HG03135 (cell line): ENCODE measurements around the gene RINL.
"Not testable (repeated sequence)": the region's sequence is repeated elsewhere in the genome, so short reads cannot be mapped to it uniquely, and the experiment has no call there.

Experiments
- ATAC-seq: cut with Tn5 transposase; IDR thresholded peaks from one replicate; pipeline ENCODE4 v1.9.1; 2021; ENCODE audit warnings: mild to moderate bottlenecking, moderate library complexity; ENCODE audit not compliant: unreplicated experiment

Gene RINL

DNA sequence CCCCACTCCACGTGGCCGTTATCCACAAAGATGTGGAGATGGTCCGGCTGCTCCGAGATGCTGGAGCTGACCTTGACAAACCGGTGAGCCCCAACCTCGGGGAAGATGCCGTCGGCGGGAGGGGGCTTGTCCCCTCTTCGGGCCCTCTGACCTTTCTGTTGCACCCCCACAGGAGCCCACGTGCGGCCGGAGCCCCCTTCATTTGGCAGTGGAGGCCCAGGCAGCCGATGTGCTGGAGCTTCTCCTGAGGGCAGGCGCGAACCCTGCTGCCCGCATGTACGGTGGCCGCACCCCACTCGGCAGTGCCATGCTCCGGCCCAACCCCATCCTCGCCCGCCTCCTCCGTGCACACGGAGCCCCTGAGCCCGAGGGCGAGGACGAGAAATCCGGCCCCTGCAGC is 29.2 kb upstream of the RINL start:
- ATAC-seq: no peak

DNA sequence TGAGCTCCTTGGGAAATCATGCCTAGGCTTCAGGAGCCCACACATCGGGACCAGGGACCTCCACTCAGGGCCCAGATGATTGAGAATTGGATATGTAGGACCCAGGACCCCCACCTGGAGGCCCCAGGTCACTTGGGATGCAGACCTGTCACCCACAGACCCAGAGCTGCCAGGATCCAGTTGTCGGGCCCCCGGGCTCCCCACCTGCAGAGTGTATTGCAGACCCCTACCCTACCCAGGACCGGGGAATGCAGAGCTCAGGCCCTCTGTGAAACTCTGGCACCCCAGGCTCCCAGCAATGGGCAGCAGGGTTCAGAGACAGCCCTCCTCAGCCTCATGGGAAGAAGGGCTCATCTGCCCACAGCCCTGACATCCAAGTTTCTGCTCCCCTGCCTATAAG is 27.5 kb upstream of the RINL start:
- no peak for ATAC-seq

DNA sequence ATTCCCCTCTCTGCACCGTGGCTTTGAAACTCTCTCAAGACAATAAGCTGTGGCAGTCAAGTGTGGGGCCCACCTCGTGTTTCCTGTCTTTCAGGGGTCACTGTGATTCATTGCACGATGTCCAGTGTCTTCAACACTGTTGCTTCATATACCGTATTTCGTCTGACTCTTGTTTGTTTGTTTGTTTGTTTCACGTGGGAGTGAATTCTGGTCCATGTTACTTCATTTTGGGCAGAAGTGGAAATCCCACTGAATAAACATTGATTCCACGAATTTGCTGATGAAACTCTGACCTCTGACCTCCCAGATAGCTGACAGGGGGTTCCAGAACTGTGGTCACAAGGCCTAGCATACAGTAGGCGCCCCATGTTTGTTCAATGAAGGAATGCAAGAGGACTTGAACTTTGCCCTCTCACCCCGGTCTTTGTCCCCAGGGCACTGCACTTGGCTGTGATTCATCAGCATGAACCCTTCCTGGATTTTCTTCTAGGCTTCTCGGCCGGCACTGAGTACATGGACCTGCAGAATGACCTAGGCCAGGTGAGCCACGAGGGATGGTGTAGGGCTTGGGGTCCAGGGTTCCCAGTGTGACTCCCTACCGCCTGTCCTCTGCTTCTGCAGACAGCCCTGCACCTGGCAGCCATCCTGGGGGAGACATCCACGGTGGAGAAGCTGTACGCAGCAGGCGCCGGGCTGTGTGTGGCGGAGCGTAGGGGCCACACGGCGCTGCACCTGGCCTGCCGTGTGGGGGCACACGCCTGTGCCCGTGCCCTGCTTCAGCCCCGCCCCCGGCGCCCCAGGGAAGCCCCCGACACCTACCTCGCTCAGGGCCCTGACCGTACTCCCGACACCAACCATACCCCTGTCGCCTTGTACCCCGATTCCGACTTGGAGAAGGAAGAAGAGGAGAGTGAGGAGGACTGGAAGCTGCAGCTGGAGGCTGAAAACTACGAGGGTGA is 26.8 kb upstream of the RINL start:
- no peak for ATAC-seq

GRCh38 chr19:38901683-38902082 is 23.6 kb upstream of the RINL start:
- ATAC-seq: no peak

GRCh38 chr19:38900743-38901190 is 22.7 kb upstream of the RINL start:
- ATAC-seq: no peak

GRCh38 chr19:38900202-38900629 is 22.1 kb upstream of the RINL start:
- no peak for ATAC-seq

GRCh38 chr19:38899447-38900201 is 21.5 kb upstream of the RINL start, which contains the start of the genes NFKBIB and SIRT2:
TSS of gene NFKBIB (plus strand) at chr19:38899969. CDS start at chr19:38900033, 64 bp downstream.
TSS of gene SIRT2 (minus strand) at chr19:38899618. CDS start at chr19:38899521, 97 bp downstream.
- ATAC-seq: peak; percentile 91

GRCh38 chr19:38898788-38899446 is 20.8 kb upstream of the RINL start:
- ATAC-seq: no peak

DNA sequence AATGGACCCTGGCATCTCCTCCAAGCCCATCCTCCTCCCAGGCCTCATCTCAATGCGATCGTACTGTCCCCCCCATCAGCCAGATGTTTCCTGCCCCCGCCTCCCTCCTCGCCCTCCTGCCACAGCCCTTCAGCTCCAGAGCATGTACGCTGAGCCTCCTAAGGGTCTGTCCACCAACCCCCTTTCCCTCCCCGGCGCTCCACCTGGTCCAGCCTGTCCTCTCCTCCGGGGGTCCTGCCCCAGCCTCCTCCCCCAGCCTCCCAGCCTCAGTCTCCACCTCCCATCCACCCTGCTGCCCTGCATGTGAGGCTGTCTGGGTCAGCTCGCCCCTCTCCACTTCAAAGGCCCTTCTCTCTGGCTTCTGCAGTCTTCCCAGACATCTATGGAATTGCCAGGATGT is 16.9 kb upstream of the RINL start:
- no peak for ATAC-seq

- ATAC-seq: no peak
Observed at GRCh38 chr19:38893341-38893771, 15.3 kb upstream of the RINL start.

GRCh38 chr19:38892841-38893240 is 14.8 kb upstream of the RINL start:
- ATAC-seq: no peak

DNA sequence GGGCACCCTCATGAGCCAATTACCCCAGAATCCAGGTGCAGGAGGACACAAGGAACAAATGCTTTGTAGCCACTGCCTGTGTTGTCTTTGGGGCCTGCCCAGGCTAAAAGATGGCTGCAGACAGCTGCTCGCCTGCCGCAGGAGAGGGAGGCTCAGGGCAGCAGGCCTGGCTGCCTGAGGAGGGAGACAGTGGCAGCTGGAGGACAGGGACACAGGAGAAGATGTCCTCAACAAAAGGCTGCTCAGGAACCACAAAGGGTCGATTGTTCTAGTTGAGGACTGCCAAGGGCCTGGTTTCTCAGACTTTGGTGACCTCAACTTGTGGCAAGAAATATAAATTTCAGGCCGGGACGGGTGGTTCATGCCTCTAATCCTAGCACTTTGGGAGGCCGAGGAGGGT is 13.7 kb upstream of the RINL start:
- ATAC-seq: no peak

GRCh38 chr19:38890686-38891085 is 12.6 kb upstream of the RINL start:
- no peak for ATAC-seq

DNA sequence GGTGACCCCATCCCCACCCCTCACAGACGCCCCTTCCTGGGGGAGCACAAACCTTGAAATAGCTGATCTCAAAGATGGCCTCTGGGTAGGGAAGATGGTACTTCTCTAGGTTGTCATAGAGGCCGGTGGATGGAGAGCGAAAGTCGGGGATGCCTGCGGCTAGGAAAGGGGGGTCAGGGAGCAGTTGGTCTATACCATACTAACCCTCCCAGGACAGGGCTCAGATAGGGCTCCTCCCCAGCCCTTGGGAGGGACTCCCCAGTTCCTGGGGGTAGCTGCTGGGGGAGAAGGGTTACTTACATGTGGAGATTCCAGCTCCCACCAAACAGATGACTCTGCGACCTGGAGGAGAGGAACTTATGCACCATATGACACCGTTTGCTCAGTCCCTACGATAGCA is 11.7 kb upstream of the RINL start:
- no peak for ATAC-seq

- no peak for ATAC-seq
Observed at GRCh38 chr19:38888876-38889275, 10.8 kb upstream of the RINL start.

DNA sequence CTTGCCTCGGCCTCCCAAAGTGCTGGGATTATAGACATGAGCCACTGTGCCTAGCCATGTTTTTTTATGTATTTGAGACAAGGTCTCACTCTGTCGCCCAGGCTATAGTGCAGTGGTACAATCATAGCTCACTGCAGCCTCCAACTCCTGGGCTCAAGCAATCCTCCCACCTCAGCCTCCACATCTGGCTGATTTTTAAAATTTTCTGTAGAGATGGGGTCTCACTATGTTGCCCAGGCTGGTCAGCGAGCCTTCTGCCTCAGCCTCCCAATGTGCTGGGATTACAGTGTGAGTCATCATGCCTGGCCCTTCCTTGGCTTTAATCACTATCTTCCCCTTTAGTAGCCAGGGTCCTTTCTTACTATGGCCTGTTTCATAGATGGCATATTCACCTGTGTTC is 6.6 kb upstream of the RINL start:
- not testable (repeated sequence) for ATAC-seq

DNA sequence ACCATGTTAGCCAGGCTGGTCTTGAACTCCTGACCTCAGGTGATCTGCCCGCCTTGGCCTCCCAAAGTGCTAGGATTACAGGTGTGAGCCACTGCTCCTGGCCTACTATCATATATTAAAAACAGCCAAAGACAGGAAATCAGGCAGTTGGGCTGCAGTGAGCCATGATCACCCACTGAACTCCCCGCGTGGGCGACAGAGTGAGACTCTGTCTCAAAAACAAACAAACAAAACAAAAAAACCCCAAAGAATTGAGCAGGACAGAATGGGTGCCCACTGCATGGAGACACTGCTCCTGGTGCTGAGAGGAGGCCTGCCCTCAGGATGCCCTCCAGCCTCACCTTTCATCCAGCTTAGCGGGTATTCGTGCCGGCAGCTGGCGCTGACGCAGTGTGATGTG is 5.2 kb upstream of the RINL start:
- ATAC-seq: no peak

DNA sequence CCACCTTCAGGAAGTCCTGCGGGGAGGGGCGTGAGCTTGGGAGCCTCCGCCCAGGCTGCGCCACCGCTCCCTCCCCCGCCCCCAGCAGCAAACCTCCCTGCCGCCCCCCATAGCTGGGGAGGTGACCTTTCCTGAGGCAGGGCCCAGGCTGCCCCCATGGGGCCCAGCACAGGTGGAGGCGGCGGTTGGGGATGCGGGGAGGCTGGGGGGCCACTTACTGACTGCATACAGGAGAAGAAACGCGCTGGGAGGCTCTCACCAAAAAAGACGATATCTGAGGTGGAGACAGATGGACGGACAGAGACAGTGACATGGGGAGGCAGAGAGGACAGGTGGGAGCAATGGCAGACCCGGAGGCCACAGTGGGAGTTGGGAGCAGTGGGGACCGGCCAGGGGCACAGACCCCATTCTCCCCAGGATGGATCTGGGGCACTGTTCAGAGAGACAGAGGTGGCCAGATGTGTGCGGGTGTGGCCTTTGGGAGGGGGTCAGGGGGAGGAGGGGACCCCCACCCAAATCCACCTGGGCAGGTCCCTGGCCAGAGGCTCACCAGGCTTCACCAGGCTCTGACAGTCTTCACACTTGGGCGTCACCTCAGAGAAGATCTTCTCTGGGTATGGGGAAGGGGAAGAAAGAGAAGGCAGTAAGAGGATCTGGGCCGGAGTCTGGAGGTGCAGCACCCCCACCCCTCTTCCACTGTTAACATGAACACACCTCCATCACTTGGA is 3.0 kb upstream of the RINL start:
- ATAC-seq: no peak

- no peak for ATAC-seq
Observed at GRCh38 chr19:38880076-38880881, 2.2 kb upstream of the RINL start.

DNA sequence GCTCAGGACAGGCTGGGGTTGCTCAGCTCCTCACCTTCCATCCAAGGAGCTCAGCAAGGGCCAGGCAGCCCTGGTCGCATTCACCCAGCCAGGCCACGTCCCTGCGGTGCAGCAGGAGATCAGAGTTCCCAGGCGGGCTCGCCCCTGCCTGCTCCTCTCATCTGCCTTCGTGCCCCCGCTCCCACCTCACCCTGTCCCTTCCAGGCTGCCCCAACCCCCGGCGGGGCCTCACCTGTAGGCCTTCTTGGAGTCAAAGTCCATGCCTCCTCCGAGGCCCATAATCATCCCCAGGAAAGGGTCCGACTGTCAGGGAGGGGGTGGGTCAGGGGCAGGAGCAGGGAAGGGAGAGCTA is 1.3 kb upstream of the RINL start:
- ATAC-seq: no peak
